SK-N-SH treated with all-trans-retinoic acid at 6 μM for 48 hours (cell line): ENCODE data around the gene CYB5A.

Experiments
- CSRNP3 ChIP-seq: fragments of 250-450 bp; sonication (Bioruptor Pico); IDR thresholded peaks from 2 replicates; pipeline ENCODE4 v1.5.1; 2021; ENCODE audit warnings: mild to moderate bottlenecking, moderate library complexity
- ESRRG ChIP-seq: fragments of 250-450 bp; sonication (Bioruptor Pico); IDR thresholded peaks from 2 replicates; pipeline ENCODE4 v1.6.1; 2021; ENCODE audit warnings: mild to moderate bottlenecking
- GLIS3 ChIP-seq: fragments of 250-450 bp; sonication (Bioruptor Pico); IDR thresholded peaks from 2 replicates; pipeline ENCODE4 v1.5.0; 2020; ENCODE audit warnings: mild to moderate bottlenecking, moderate library complexity
- PATZ1 ChIP-seq: fragments of 250-450 bp; sonication (Bioruptor Pico); IDR thresholded peaks from 2 replicates; pipeline ENCODE4 v1.8.0; 2020; ENCODE audit warnings: mild to moderate bottlenecking, moderate library complexity, borderline replicate concordance
- PPARA ChIP-seq: fragments of 250-450 bp; sonication (Bioruptor Pico); IDR thresholded peaks from 2 replicates; pipeline ENCODE4 v1.5.0; 2020; ENCODE audit warnings: mild to moderate bottlenecking, borderline replicate concordance
- RARB ChIP-seq: fragments of 250-450 bp; sonication (Bioruptor Pico); IDR thresholded peaks from 2 replicates; pipeline ENCODE4 v1.8.0; 2021; ENCODE audit warnings: mild to moderate bottlenecking, moderate library complexity
- SNAI2 ChIP-seq: fragments of 250-450 bp; sonication (Bioruptor Pico); IDR thresholded peaks from 2 replicates; pipeline ENCODE4 v1.5.0; 2020; ENCODE audit warnings: mild to moderate bottlenecking, moderate library complexity
- TCF4 ChIP-seq: fragments of 250-450 bp; sonication (Bioruptor Pico); IDR thresholded peaks from 2 replicates; pipeline ENCODE4 v1.8.0; 2021; ENCODE audit warnings: mild to moderate bottlenecking, moderate library complexity, borderline replicate concordance
- TOX ChIP-seq: fragments of 250-450 bp; sonication (Bioruptor Pico); IDR thresholded peaks from 2 replicates; pipeline ENCODE4 v1.8.0; 2021; ENCODE audit warnings: mild to moderate bottlenecking, moderate library complexity, borderline replicate concordance
- ZFP30 ChIP-seq: fragments of 450-650 bp; formaldehyde crosslinking; IDR thresholded peaks from 2 replicates; pipeline ENCODE4 v1.5.0; 2022; ENCODE audit warnings: mild to moderate bottlenecking, moderate library complexity
- ZNF70 ChIP-seq: fragments of 450-650 bp; formaldehyde crosslinking; IDR thresholded peaks from 2 replicates; pipeline ENCODE4 v1.5.0; 2020; ENCODE audit warnings: mild to moderate bottlenecking, moderate library complexity
- ZNF8 ChIP-seq: fragments of 450-650 bp; formaldehyde crosslinking; IDR thresholded peaks from 2 replicates; pipeline ENCODE4 v1.5.0; 2020; ENCODE audit warnings: mild to moderate bottlenecking, moderate library complexity

GRCh38 chr18:74316257-74317170 is 24.8 kb upstream of the CYB5A start:
- TF ChIP-seq TCF4 (CRISPR knock-in tag) (no peak), CSRNP3 (CRISPR knock-in tag) (no peak), ZFP30 (CRISPR knock-in tag) (no peak), PPARA (CRISPR knock-in tag) (no peak), RARB (CRISPR knock-in tag) (no peak), ZNF8 (CRISPR knock-in tag) (no peak), TOX (CRISPR knock-in tag) (no peak), ZNF70 (no peak), PATZ1 (no peak), SNAI2 (CRISPR knock-in tag) (no peak), GLIS3 (CRISPR knock-in tag) (no peak), ESRRG (CRISPR knock-in tag) (no peak)
